ENCODE measurements around the gene PACS2. TPM values are rescaled to one million over a fixed set of nuclear protein-coding genes. Genes with fewer than 3 reads are reported as not detected.

PACS2 gene
- total and polyA plus RNA-seq, 2 of the 4 experiments (the other 2 are of a cell fraction), result 15.6 to 32.2 TPM

GRCh38 chr14:105408592-105408991 lies 94.0 kb downstream of the PACS2 start:
- CTCF ChIA-PET, result no interaction called here
- H3K9ac ChIP-seq (ENCODE audit: low read depth, low read length), result no peak overlapping the region
- H2AK5ac ChIP-seq (ENCODE audit: low read depth, low read length), result no peak overlapping the region
- H3K9me1 ChIP-seq (ENCODE audit: insufficient read depth, low read length), result no peaks in the 10 kb centered on the region
- no peak overlapping the region for H3K14ac ChIP-seq (replicated peaks; ENCODE audit: low read depth, low read length)
- no peak overlapping the region for H2BK15ac ChIP-seq (ENCODE audit: low read depth, low read length)
- POLR2A ChIA-PET (ENCODE audit: unreplicated experiment), result no interaction called here
- no peak overlapping the region for H3K4me3 ChIP-seq (ENCODE audit: insufficient read depth, low read depth, low read length)
- peaks cover 5% of the 10 kb centered on the region for H3K4me1 ChIP-seq (ENCODE audit: control insufficient read depth, insufficient read depth, low read length)
- H4K20me1 ChIP-seq (ENCODE audit: insufficient read depth, low read length), result no peaks in the 10 kb centered on the region
- H3K4ac ChIP-seq (ENCODE audit: low read depth, low read length), result no peak overlapping the region
- no peak overlapping the region for H3K56ac ChIP-seq (ENCODE audit: extremely low read depth, insufficient read depth, low read length)
- H2AK9ac ChIP-seq (replicated peaks; ENCODE audit: low read depth, low read length, poor library complexity), result no peak overlapping the region
- H2AFZ ChIP-seq (replicated peaks; ENCODE audit: low read length, poor library complexity), result no peak overlapping the region
- H4K91ac ChIP-seq (ENCODE audit: insufficient read depth, low read depth, low read length), result no peak overlapping the region
- 0 out of 2 replicates have a peak, but pooled peaks cover 1% of the 10 kb centered on the region for H3K9me3 ChIP-seq (ENCODE audit: control insufficient read depth, insufficient read depth, low read length)
- H2BK20ac ChIP-seq (ENCODE audit: low read depth, low read length), result no peak overlapping the region
- H3K27ac ChIP-seq (ENCODE audit: insufficient read depth, low read length), result no peak overlapping the region
- no peak overlapping the region for H4K8ac ChIP-seq (ENCODE audit: low read depth in 2 of 2, low read length in 2 of 2)
- H2BK120ac ChIP-seq (ENCODE audit: low read depth, low read length), result no peak overlapping the region
- no peaks in the 10 kb centered on the region for H3K79me1 ChIP-seq (ENCODE audit: low read depth in 1 of 2, low read length in 2 of 2)
- ATAC-seq (ENCODE audit: low read depth), result no peak
- H3K27me3 ChIP-seq (ENCODE audit: control insufficient read depth, insufficient read depth, low read length), result no peaks in the 10 kb centered on the region
- H2BK5ac ChIP-seq (ENCODE audit: low read depth, low read length, poor library complexity, severe bottlenecking), result no peak overlapping the region
- intact Hi-C loops (cut with micrococcal nuclease), result no loop called here
- no peak overlapping the region for H3K4me2 ChIP-seq (ENCODE audit: low read depth, low read length)
- TF ChIP-seq MAFK (IDR thresholded peaks at IDR 0.05; ENCODE audit: low read depth, low read length) (peak; percentile 90), ELK1 (IDR thresholded peaks at IDR 0.05; ENCODE audit: borderline replicate concordance, low read depth, low read length) (no peak)
- BruUV-seq (replicated peaks), result no TSS peak
- no peak for DNase-seq
- H3K23ac ChIP-seq (ENCODE audit: low read depth, low read length), result no peak overlapping the region
- H3K36me3 ChIP-seq (ENCODE audit: control insufficient read depth, insufficient read depth, low read length), result no peaks in the 10 kb centered on the region
- dilution Hi-C loops (cut with HindIII; ENCODE audit: low sequenced_read_pairs, unreplicated experiment), result no loop called here
- 76% methylated on average over 11 of the region's 13 CpGs; no CpG with 5 or more reads in 1 of the 2 experiments for WGBS, 2 experiments (ENCODE audit: extremely low coverage in 2 of 2, insufficient read length in 1 of 2)
- no peak overlapping the region for H4K5ac ChIP-seq (ENCODE audit: low read depth, low read length)
- H3K18ac ChIP-seq (ENCODE audit: low read depth, low read length), result no peak overlapping the region
- in situ Hi-C loops (cut with MboI; ENCODE audit: low sequenced_read_pairs), result no loop called here

Measured in IMR-90 (cell line).